Tibial nerve (tissue), 4 donors: ENCODE measurements around the gene DRD4. TPM values are rescaled to one million over a fixed set of nuclear protein-coding genes. Genes with fewer than 3 reads are reported as not detected.

ENCODE experiments used
- DNase-seq, 2 donors: peaks; one replicate each; pipeline ENCODE4 v3.0.0-alpha.2; 2019; ENCODE audit warnings: low spot score in 2 of 2
- H3K27ac ChIP-seq, 4 donors: fragments of 200-600 bp; sonication (generic) in 3 of 4; one replicate each; pipeline ENCODE4 v1.5.1; 2017 to 2019; ENCODE audit warnings: mild to moderate bottlenecking in 1 of 4
- H3K27me3 ChIP-seq, 2 donors: fragments of 200-600 bp; sonication (generic) in 1 of 2; one replicate each; pipeline versions ENCODE4 v1.5.1 to v1.6.0; 2017 to 2019
- H3K36me3 ChIP-seq, 3 donors: fragments of 200-600 bp; sonication (generic); one replicate each; pipeline ENCODE4 v1.5.1; 2018 to 2019
- H3K4me1 ChIP-seq, 4 donors: fragments of 200-600 bp; sonication (generic) in 3 of 4; one replicate each; pipeline ENCODE4 v1.5.1; 2017 to 2019
- H3K4me3 ChIP-seq, 4 donors: fragments of 200-600 bp; sonication (generic) in 3 of 4; one replicate each; pipeline ENCODE4 v1.5.1; 2017 to 2019; ENCODE audit warnings: mild to moderate bottlenecking in 1 of 4, moderate library complexity in 1 of 4
- H3K9me3 ChIP-seq, 4 donors: fragments of 200-600 bp; sonication (generic) in 3 of 4; one replicate each; pipeline ENCODE4 v1.5.1; 2017 to 2019
- EP300 ChIP-seq, 2 donors: sonication (generic); formaldehyde crosslinking; IDR thresholded peaks; one replicate each; pipeline ENCODE4 v1.6.1; 2017; ENCODE audit warnings: antibody characterized with exemption in 2 of 2, mild to moderate bottlenecking in 1 of 2
- POLR2A ChIP-seq, 2 donors: fragments of 450-650 bp; IDR thresholded peaks; one replicate each; pipeline ENCODE4 v1.6.1; 2017; ENCODE audit warnings: antibody characterized with exemption in 2 of 2, mild to moderate bottlenecking in 2 of 2, moderate library complexity in 2 of 2
- WGBS, 2 donors: methylation state at CpG; one replicate each; pipeline ENCODE4 v1.1.5; 2018; 5-methylcytosine and 5-hydroxymethylcytosine counted together
- total RNA-seq, 4 donors: library from RNA; depleted of rRNA; stranded (reverse); fragments of >200 nt; gene quantifications; one replicate each; pipeline ENCODE4 v1.1.0, GENCODE V29; 2016
- TF ChIP-seq, protein P1 (sequence below), 5 experiments: fragments of 200-600 bp in 3 of 5; fragments of 450-650 bp in 2 of 5; sonication (generic) in 3 of 5; IDR thresholded peaks; one replicate each; pipeline ENCODE4 v1.5.1; 2016 to 2019; ENCODE audit warnings: antibody characterized with exemption in 5 of 5, mild to moderate bottlenecking in 3 of 5, moderate library complexity in 2 of 5

DRD4 gene
- total RNA-seq, 4 donors from 2014 or later, result 0.84 to 2.5 (median 0.90) TPM; not detected in 1

- peaks cover 0 to 85% (median 17%) of the 10 kb centered on the region in 3 donors for H3K36me3 ChIP-seq
- WGBS, 2 donors, result 84 to 85% methylated on average over 7 of the region's 7 CpGs
- DNase-seq, result no peak
- H3K4me3 ChIP-seq, result no peak overlapping the region
- peak overlapping the region in 1 of 4 donors; percentile 45 for H3K27ac ChIP-seq
- no peaks in the 10 kb centered on the region for H3K27me3 ChIP-seq
- TF ChIP-seq, protein P1, sequence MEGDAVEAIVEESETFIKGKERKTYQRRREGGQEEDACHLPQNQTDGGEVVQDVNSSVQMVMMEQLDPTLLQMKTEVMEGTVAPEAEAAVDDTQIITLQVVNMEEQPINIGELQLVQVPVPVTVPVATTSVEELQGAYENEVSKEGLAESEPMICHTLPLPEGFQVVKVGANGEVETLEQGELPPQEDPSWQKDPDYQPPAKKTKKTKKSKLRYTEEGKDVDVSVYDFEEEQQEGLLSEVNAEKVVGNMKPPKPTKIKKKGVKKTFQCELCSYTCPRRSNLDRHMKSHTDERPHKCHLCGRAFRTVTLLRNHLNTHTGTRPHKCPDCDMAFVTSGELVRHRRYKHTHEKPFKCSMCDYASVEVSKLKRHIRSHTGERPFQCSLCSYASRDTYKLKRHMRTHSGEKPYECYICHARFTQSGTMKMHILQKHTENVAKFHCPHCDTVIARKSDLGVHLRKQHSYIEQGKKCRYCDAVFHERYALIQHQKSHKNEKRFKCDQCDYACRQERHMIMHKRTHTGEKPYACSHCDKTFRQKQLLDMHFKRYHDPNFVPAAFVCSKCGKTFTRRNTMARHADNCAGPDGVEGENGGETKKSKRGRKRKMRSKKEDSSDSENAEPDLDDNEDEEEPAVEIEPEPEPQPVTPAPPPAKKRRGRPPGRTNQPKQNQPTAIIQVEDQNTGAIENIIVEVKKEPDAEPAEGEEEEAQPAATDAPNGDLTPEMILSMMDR (IDR thresholded peaks at IDR 0.05), result no peak
- no peaks in the 10 kb centered on the region for H3K4me1 ChIP-seq
- no peaks in the 10 kb centered on the region for H3K9me3 ChIP-seq
Measured at GRCh38 chr11:656866-657265, 19.8 kb downstream of the DRD4 start.

GRCh38 chr11:657691-658126 is 20.6 kb downstream of the DRD4 start:
- H3K27me3 ChIP-seq, result no peaks in the 10 kb centered on the region
- no peaks in the 10 kb centered on the region for H3K4me1 ChIP-seq
- TF ChIP-seq, protein P1 (IDR thresholded peaks at IDR 0.05), result no peak
- TF ChIP-seq POLR2A (IDR thresholded peaks at IDR 0.05) (no peak), EP300 (IDR thresholded peaks at IDR 0.05) (no peak)
- peaks cover 0 to 85% (median 17%) of the 10 kb centered on the region in 3 donors for H3K36me3 ChIP-seq
- H3K27ac ChIP-seq, result peak overlapping the region in 1 of 4 donors; percentile 45
- H3K4me3 ChIP-seq, result no peak overlapping the region
- DNase-seq, result no peak
- 88 to 92% methylated on average over 14 of the region's 14 CpGs for WGBS, 2 donors
- H3K9me3 ChIP-seq, result no peaks in the 10 kb centered on the region

DNA sequence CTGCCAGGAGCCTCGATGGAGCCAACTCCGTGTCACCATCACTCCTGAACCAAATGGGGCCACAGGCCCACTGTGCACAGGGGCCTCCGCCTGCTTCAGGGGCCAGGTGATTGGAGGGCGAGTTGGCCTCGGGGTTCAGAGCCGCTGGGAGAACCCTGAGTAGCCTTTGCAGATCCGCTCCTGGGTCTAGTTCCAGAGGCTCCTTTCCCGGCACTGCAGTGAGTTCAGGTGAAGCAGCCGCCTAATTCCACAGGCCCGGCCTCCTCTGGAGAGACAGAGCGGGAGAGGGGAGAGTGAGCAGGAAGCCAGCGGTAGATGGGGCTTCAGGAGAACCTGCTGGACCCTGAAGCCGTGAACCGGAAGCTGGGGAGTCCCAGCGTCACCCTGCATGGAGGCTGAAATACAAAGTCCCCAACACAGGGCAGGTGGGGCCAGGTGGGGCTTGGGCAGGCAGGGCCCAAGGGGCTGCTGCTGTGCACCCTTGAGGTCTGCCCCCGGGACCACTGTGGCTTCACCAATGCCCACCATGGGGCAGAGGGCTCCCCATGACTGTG is 22.5 kb downstream of the DRD4 start:
- TF ChIP-seq POLR2A (IDR thresholded peaks at IDR 0.05) (no peak), EP300 (IDR thresholded peaks at IDR 0.05) (no peak)
- TF ChIP-seq, protein P1 (IDR thresholded peaks at IDR 0.05), result no peak
- H3K36me3 ChIP-seq, result peaks cover 0 to 79% (median 17%) of the 10 kb centered on the region in 3 donors
- no peak for DNase-seq
- no peaks in the 10 kb centered on the region for H3K27me3 ChIP-seq
- no peak overlapping the region for H3K27ac ChIP-seq
- H3K9me3 ChIP-seq, result no peaks in the 10 kb centered on the region
- 93% methylated on average over 16 of the region's 16 CpGs for WGBS, 2 donors
- peaks cover 0 to 4% (median 0%) of the 10 kb centered on the region in 4 donors for H3K4me1 ChIP-seq
- H3K4me3 ChIP-seq, result no peak overlapping the region

DNA sequence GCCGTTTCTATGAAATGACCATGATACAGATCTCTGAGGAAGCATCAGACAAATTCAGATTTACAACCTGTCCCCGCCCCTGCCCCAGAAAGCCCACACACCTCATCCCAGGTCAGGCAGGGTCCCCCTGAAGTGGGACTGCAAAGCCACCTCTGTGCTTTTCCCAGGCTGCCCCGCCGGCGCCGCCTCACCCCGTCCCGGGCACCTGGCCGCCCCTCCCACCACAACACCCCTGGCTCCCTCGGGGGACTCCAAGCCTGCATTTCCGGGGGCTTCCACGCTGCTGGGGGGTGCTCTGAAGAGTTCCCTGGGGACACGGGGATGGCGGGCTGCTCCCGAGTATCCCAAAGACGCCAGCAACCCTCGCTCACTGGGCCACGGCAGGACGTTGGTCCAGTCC is 23.2 kb downstream of the DRD4 start:
- Histone ChIP-seq H3K4me1 (peaks cover 0 to 4% (median 0%) of the 10 kb centered on the region in 4 donors), H3K9me3 (no peaks in the 10 kb centered on the region), H3K4me3 (no peak overlapping the region), H3K36me3 (peaks cover 0 to 75% (median 17%) of the 10 kb centered on the region in 3 donors), H3K27ac (no peak overlapping the region), H3K27me3 (no peaks in the 10 kb centered on the region)
- TF ChIP-seq POLR2A (IDR thresholded peaks at IDR 0.05), result no peak
- TF ChIP-seq, protein P1 (IDR thresholded peaks at IDR 0.05), result no peak
- TF ChIP-seq EP300 (IDR thresholded peaks at IDR 0.05), result no peak
- 87 to 89% methylated on average over 19 of the region's 19 CpGs for WGBS, 2 donors
- no peak for DNase-seq

DNA sequence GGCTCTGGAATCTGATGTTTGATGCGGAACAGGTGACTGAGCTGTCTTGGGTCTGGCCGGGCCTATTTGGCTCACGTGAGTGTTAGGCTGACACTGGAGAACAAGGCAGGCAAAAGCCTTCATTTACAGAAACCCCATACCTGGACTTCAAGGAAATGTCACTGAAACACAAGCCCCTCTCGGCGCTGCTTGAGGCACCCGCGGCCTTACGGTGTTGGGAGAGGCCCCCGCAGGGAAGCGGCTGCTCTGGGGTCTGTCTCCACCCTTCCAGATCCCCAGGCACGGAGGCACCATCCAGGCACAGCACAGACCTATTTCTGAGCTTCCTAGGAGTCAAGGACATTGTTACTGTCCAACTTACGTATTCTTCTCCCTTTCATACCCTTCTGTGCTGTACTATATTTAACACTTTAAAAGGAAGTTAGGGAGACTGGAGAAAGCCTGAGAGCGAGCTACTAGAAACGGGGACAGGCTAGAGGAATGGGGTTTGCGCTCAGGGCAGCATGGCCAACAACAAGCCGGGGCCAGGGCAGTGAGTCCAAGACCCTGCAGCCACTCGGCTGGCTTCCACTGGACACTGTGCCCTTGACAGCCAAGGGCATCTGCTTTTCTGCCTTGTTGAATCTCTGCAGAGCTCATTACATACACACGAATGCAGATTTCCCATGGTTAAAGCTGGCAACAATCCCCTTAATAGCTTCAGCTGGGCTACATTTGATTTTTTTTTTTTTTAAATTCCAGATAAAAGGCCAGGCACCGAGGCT is 23.8 kb downstream of the DRD4 start:
- Histone ChIP-seq H3K4me3 (no peak overlapping the region), H3K36me3 (peaks cover 0 to 75% (median 17%) of the 10 kb centered on the region in 3 donors), H3K4me1 (peaks cover 0 to 4% (median 0%) of the 10 kb centered on the region in 4 donors), H3K27ac (no peak overlapping the region), H3K27me3 (no peaks in the 10 kb centered on the region), H3K9me3 (no peaks in the 10 kb centered on the region)
- no peak for DNase-seq
- 88 to 89% methylated on average over 16 to 19 of the region's 19 CpGs for WGBS, 2 donors
- TF ChIP-seq EP300 (IDR thresholded peaks at IDR 0.05) (no peak), POLR2A (IDR thresholded peaks at IDR 0.05) (no peak)
- TF ChIP-seq, protein P1 (IDR thresholded peaks at IDR 0.05), result no peak
